ENCODE data around the gene FAM111A. TPM values are rescaled to one million over a fixed set of nuclear protein-coding genes. Genes with fewer than 3 reads are reported as not detected.

FAM111A gene
- polyA plus RNA-seq, 1 of the 3 experiments (the other 2 are of a cell fraction): 5.9 TPM

DNA sequence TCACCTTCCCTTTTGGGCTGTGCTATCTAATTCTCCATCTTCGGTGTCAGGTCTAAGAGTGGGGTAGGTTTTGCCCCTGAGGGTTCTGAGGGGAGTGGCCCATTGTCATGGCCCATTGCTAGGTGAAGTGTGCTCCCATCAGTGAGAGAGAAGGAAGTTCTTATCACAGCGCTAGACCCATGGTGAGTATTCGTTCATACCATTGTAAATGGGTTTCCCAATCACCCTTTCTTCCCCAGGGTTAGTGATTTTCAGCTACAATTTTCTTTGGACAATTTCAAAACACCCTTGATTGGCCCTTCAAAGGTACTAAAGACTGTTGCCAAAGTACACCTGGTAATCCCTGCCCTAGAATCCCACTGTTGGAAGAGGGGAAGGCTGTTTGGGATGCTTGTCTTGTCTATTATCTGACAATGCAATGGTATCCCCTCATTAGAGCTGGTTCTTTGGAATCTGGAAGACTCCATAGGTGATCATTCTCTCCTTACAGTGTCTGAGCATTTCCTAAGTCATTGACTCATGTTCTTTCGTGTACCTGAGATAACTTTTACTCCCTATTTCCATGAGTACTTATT, 49.9 kb downstream of the FAM111A start:
- H3K4me1 ChIP-seq (ENCODE audit: control insufficient read depth in 1 of 2, insufficient read depth in 2 of 2, low read depth in 1 of 2, low read length in 1 of 2): peaks cover 0 to under 1% of the 10 kb centered on the region in 2 experiments; a peak in 1 of 4 replicates
- ChIA-PET POLR2A (no interaction called here), CTCF (interaction anchor here (0.8 to 4.1 kb wide), 2 partner anchors 16 to 21 kb away, joined by 4 to 29 read pairs; partner anchors contain the start of gene DTX4)
- no peaks in the 10 kb centered on the region for H3K79me2 ChIP-seq (ENCODE audit: insufficient read depth)
- H3F3A ChIP-seq (replicated peaks; ENCODE audit: insufficient read depth): no peaks in the 10 kb centered on the region
- H3K9me3 ChIP-seq: no peaks in the 10 kb centered on the region
- no peak for DNase-seq
- H3K9ac ChIP-seq: no peak overlapping the region
- no peak for TF ChIP-seq CHD2 (IDR thresholded peaks at IDR 0.05; ENCODE audit: low read length, partially characterized antibody)
- no peak overlapping the region for H3K4me2 ChIP-seq
- no peaks in the 10 kb centered on the region for H3K36me3 ChIP-seq (replicated peaks in 1 of 2; ENCODE audit: control insufficient read depth in 1 of 2, insufficient read depth in 2 of 2, low read length in 1 of 2)
- no peaks in the 10 kb centered on the region for H4K20me1 ChIP-seq (ENCODE audit: insufficient read depth)
- H3K9me2 ChIP-seq: no peaks in the 10 kb centered on the region
- WGBS (ENCODE audit: low lambda C conversion rate): 41% methylated on average over 4 of the region's 4 CpGs
- H3K27me3 ChIP-seq (ENCODE audit: insufficient read depth): peaks cover 3% of the 10 kb centered on the region; the same call in 1 of the 2 replicates
- no peak overlapping the region for H3K27ac ChIP-seq (ENCODE audit: low read depth in 2 of 2, low read length in 1 of 2)
- no peak overlapping the region for H2AFZ ChIP-seq (ENCODE audit: low read depth)
- H3K4me3 ChIP-seq (ENCODE audit: low read depth in 2 of 2, low read length in 1 of 2): no peak overlapping the region

DNA sequence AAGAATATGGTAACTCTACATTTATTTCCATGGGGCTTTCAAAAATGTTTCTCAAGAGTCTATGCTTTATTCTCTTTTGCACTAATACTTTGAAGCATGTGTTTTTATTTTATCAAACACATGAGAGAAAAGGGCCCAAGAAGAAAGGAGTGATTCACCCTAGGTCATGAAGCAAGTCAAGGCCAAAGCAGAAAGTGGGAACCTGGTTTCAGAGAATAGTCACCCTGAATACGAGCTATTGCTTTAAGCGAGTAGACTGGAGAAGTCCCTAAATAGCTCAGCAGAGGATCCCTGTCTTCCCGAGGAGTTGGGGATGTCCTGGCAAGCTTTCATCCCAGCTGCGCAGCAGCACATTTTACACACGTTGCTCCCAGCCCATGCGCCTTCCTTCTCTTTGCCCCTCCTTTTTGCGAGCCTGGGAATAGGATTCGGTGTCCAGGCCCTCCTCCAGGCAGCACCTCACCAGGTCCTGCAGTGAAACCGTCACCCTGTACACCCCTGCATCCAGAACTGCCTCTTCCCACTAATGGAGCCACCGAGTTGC, 51.0 kb downstream of the FAM111A start:
- no peaks in the 10 kb centered on the region for H3F3A ChIP-seq (replicated peaks; ENCODE audit: insufficient read depth)
- peaks cover 0 to 3% of the 10 kb centered on the region in 2 experiments; a peak in 1 of 4 replicates for H3K4me1 ChIP-seq (ENCODE audit: control insufficient read depth in 1 of 2, insufficient read depth in 2 of 2, low read depth in 1 of 2, low read length in 1 of 2)
- H3K9ac ChIP-seq: no peak overlapping the region
- H3K27ac ChIP-seq (ENCODE audit: low read depth in 2 of 2, low read length in 1 of 2): no peak overlapping the region
- H4K20me1 ChIP-seq (ENCODE audit: insufficient read depth): no peaks in the 10 kb centered on the region
- H3K4me2 ChIP-seq: no peak overlapping the region
- TF ChIP-seq GABPA (IDR thresholded peaks at IDR 0.05; ENCODE audit: low read depth): no peak
- TF ChIP-seq YY1 (IDR thresholded peaks at IDR 0.05; ENCODE audit: low read depth): no peak
- no peak for TF ChIP-seq POLR2AphosphoS5 (IDR thresholded peaks at IDR 0.05; ENCODE audit: low read depth, low read length)
- no peak for TF ChIP-seq RCOR1 (IDR thresholded peaks at IDR 0.05; ENCODE audit: low read length)
- TF ChIP-seq, protein P1, sequence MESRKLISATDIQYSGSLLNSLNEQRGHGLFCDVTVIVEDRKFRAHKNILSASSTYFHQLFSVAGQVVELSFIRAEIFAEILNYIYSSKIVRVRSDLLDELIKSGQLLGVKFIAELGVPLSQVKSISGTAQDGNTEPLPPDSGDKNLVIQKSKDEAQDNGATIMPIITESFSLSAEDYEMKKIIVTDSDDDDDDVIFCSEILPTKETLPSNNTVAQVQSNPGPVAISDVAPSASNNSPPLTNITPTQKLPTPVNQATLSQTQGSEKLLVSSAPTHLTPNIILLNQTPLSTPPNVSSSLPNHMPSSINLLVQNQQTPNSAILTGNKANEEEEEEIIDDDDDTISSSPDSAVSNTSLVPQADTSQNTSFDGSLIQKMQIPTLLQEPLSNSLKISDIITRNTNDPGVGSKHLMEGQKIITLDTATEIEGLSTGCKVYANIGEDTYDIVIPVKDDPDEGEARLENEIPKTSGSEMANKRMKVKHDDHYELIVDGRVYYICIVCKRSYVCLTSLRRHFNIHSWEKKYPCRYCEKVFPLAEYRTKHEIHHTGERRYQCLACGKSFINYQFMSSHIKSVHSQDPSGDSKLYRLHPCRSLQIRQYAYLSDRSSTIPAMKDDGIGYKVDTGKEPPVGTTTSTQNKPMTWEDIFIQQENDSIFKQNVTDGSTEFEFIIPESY (IDR thresholded peaks at IDR 0.05; ENCODE audit: borderline replicate concordance, low read depth): no peak
- TF ChIP-seq SIN3A (IDR thresholded peaks at IDR 0.05; ENCODE audit: borderline replicate concordance, low read depth, low read length): no peak
- no peak for TF ChIP-seq TEAD4 (IDR thresholded peaks at IDR 0.05; ENCODE audit: borderline replicate concordance, insufficient read depth)
- TF ChIP-seq, protein P2, sequence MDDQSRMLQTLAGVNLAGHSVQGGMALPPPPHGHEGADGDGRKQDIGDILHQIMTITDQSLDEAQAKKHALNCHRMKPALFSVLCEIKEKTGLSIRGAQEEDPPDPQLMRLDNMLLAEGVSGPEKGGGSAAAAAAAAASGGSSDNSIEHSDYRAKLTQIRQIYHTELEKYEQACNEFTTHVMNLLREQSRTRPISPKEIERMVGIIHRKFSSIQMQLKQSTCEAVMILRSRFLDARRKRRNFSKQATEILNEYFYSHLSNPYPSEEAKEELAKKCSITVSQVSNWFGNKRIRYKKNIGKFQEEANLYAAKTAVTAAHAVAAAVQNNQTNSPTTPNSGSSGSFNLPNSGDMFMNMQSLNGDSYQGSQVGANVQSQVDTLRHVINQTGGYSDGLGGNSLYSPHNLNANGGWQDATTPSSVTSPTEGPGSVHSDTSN (IDR thresholded peaks at IDR 0.05): no peak
- no peak for TF ChIP-seq RAD21 (IDR thresholded peaks at IDR 0.05; ENCODE audit: low read length)
- no peak for TF ChIP-seq NRF1 (IDR thresholded peaks at IDR 0.05; ENCODE audit: low read depth, low read length)
- TF ChIP-seq MEF2A (IDR thresholded peaks at IDR 0.05; ENCODE audit: borderline replicate concordance, low read depth): no peak
- no peak for TF ChIP-seq GATA2 (CRISPR knock-in tag; IDR thresholded peaks at IDR 0.05)
- no peak for TF ChIP-seq FOSL2 (IDR thresholded peaks at IDR 0.05; ENCODE audit: borderline replicate concordance, low read depth)
- H3K9me3 ChIP-seq: no peaks in the 10 kb centered on the region
- H3K36me3 ChIP-seq (replicated peaks in 1 of 2; ENCODE audit: control insufficient read depth in 1 of 2, insufficient read depth in 2 of 2, low read length in 1 of 2): no peaks in the 10 kb centered on the region
- no peak overlapping the region for H2AFZ ChIP-seq (ENCODE audit: low read depth)
- CTCF ChIA-PET: interaction anchor here (1.0 to 4.1 kb wide), 6 partner anchors 8 to 58 kb away, joined by 3 to 29 read pairs (median 4); partner anchors contain the start of gene DTX4
- H3K9me2 ChIP-seq: no peaks in the 10 kb centered on the region
- H3K4me3 ChIP-seq (ENCODE audit: low read depth in 2 of 2, low read length in 1 of 2): no peak overlapping the region
- no peaks in the 10 kb centered on the region for H3K79me2 ChIP-seq (ENCODE audit: insufficient read depth)
- no peak for DNase-seq
- no peaks in the 10 kb centered on the region for H3K27me3 ChIP-seq (ENCODE audit: insufficient read depth)
- 33% methylated on average over 10 of the region's 10 CpGs for WGBS (ENCODE audit: low lambda C conversion rate)
- POLR2A ChIA-PET: interaction anchor here (0.6 kb wide), 1 partner anchor 20 kb away, joined by 3 read pairs; no protein-coding TSS in a partner anchor
